Stimulated activated CD4-positive, alpha-beta T cell treated with anti-CD3 and anti-CD28 coated beads, Interleukin-4, amount 100 ng/mL, for 4 hours (primary cell): ENCODE results near the gene EDA2R.

Experiments used
- DNase-seq, 2 experiments: peaks; one replicate each; pipeline ENCODE4 v3.0.0-alpha.2; 2020

Gene EDA2R

GRCh38 chrX:66638591-66639500 is at the start of gene EDA2R:
EDA2R (minus strand) TSS chrX:66639078; CDS start chrX:66616020, 23,058 bp downstream.
- DNase-seq = peak; percentile 2 to 39

- DNase-seq = no peak
Observed at GRCh38 chrX:66684196-66684595, 45.3 kb upstream of the EDA2R start.

- no peak for DNase-seq
Observed at GRCh38 chrX:66680451-66680850, 41.6 kb upstream of the EDA2R start.

GRCh38 chrX:66677430-66677829 is 38.6 kb upstream of the EDA2R start:
- no peak for DNase-seq

GRCh38 chrX:66676990-66677389 is 38.1 kb upstream of the EDA2R start:
- no peak for DNase-seq

- no peak for DNase-seq
Observed at GRCh38 chrX:66676413-66676812, 37.5 kb upstream of the EDA2R start.

- no peak for DNase-seq
Observed at GRCh38 chrX:66675541-66675940, 36.7 kb upstream of the EDA2R start.

- DNase-seq = no peak
Observed at GRCh38 chrX:66674506-66674905, 35.6 kb upstream of the EDA2R start.

GRCh38 chrX:66672106-66672505 is 33.2 kb upstream of the EDA2R start:
- DNase-seq = no peak

- DNase-seq = no peak
Observed at GRCh38 chrX:66654411-66654810, 15.5 kb upstream of the EDA2R start.

- DNase-seq = no peak
Observed at GRCh38 chrX:66635360-66635759, 3.5 kb downstream of the EDA2R start.

- DNase-seq = no peak
Observed at GRCh38 chrX:66634272-66634671, 4.6 kb downstream of the EDA2R start.

GRCh38 chrX:66633541-66633940 is 5.3 kb downstream of the EDA2R start:
- DNase-seq = no peak

- no peak for DNase-seq
Observed at GRCh38 chrX:66632981-66633380, 5.9 kb downstream of the EDA2R start.

GRCh38 chrX:66632473-66632872 is 6.4 kb downstream of the EDA2R start:
- no peak for DNase-seq

- no peak for DNase-seq
Observed at GRCh38 chrX:66625525-66625924, 13.4 kb downstream of the EDA2R start.

- no peak for DNase-seq
Observed at GRCh38 chrX:66622209-66622608, 16.7 kb downstream of the EDA2R start.

GRCh38 chrX:66616944-66617343 is 21.9 kb downstream of the EDA2R start:
- DNase-seq = no peak

- no peak for DNase-seq
Observed at GRCh38 chrX:66602381-66602938, 36.4 kb downstream of the EDA2R start.

GRCh38 chrX:66601522-66601921 is 37.4 kb downstream of the EDA2R start:
- DNase-seq = no peak

- no peak for DNase-seq
Observed at GRCh38 chrX:66579219-66579618, 59.7 kb downstream of the EDA2R start.

GRCh38 chrX:66553973-66554372 is 84.9 kb downstream of the EDA2R start:
- DNase-seq = no peak

GRCh38 chrX:66547847-66548369 is 91.0 kb downstream of the EDA2R start:
- no peak for DNase-seq
